Measurements from ENCODE around the gene CPNE7.
A peak's percentile ranks its signal among the peaks of the same experiment; 100 is the strongest.

Gene CPNE7

DNA sequence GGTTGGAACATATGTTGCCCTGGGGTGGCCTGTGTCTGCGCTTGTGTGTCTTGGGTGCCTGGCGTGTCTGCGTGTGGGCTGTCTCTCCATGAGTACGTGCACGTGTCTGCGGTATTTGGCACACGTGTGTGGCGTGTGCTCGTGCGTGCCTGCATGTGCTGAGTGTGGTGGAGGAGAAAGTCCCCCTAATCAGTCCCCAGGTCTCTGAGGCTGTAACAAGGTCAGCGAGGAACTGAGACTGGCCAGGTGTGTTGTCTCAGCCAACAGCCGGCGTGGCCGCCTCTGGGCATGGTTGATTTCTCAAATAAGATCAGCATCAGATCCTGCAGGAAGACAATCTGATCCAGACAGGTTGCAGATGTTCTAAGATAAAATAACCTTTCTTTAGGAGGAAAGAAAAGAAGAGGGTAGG, 3.5 kb upstream of the CPNE7 start:
- Histone ChIP-seq H3K4me1 (ENCODE audit: control insufficient read depth, insufficient read depth, low read length) (no peaks in the 10 kb centered on the region), H3K9me3 (ENCODE audit: control insufficient read depth, insufficient read depth, low read depth, low read length) (no peaks in the 10 kb centered on the region), H3K27ac (ENCODE audit: extremely low read depth, low read depth, low read length) (no peak overlapping the region), H3K4me3 (ENCODE audit: low read depth, low read length) (no peak overlapping the region), H3K36me3 (ENCODE audit: control insufficient read depth in 2 of 2, insufficient read depth in 1 of 2, low read length in 2 of 2) (peaks cover 0 to 3% of the 10 kb centered on the region in 2 experiments; a peak in 1 of 3 replicates)
- ChIA-PET POLR2A (no interaction called here), CTCF (no interaction called here)
- TF ChIP-seq ZNF560 (tag by site-specific recombination; IDR thresholded peaks at IDR 0.05; ENCODE audit: borderline replicate concordance): no peak
- TF ChIP-seq, protein P1, sequence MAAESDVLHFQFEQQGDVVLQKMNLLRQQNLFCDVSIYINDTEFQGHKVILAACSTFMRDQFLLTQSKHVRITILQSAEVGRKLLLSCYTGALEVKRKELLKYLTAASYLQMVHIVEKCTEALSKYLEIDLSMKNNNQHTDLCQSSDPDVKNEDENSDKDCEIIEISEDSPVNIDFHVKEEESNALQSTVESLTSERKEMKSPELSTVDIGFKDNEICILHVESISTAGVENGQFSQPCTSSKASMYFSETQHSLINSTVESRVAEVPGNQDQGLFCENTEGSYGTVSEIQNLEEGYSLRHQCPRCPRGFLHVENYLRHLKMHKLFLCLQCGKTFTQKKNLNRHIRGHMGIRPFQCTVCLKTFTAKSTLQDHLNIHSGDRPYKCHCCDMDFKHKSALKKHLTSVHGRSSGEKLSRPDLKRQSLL (tag by site-specific recombination; IDR thresholded peaks at IDR 0.05): no peak
- TF ChIP-seq ZNF223 (tag by site-specific recombination; IDR thresholded peaks at IDR 0.05): no peak
- TF ChIP-seq REST (tag by site-specific recombination; IDR thresholded peaks at IDR 0.05): no peak
- TF ChIP-seq SETDB1 (IDR thresholded peaks at IDR 0.05; ENCODE audit: insufficient read length, low read length): no peak
- TF ChIP-seq ZBTB21 (tag by site-specific recombination; IDR thresholded peaks at IDR 0.05): no peak
- no peak for TF ChIP-seq PRDM4 (tag by site-specific recombination; IDR thresholded peaks at IDR 0.05)
- no peak for TF ChIP-seq ZNF133 (tag by site-specific recombination; IDR thresholded peaks at IDR 0.05)
- TF ChIP-seq ZNF214 (tag by site-specific recombination; IDR thresholded peaks at IDR 0.05; ENCODE audit: borderline replicate concordance): no peak
- TF ChIP-seq, protein P2, sequence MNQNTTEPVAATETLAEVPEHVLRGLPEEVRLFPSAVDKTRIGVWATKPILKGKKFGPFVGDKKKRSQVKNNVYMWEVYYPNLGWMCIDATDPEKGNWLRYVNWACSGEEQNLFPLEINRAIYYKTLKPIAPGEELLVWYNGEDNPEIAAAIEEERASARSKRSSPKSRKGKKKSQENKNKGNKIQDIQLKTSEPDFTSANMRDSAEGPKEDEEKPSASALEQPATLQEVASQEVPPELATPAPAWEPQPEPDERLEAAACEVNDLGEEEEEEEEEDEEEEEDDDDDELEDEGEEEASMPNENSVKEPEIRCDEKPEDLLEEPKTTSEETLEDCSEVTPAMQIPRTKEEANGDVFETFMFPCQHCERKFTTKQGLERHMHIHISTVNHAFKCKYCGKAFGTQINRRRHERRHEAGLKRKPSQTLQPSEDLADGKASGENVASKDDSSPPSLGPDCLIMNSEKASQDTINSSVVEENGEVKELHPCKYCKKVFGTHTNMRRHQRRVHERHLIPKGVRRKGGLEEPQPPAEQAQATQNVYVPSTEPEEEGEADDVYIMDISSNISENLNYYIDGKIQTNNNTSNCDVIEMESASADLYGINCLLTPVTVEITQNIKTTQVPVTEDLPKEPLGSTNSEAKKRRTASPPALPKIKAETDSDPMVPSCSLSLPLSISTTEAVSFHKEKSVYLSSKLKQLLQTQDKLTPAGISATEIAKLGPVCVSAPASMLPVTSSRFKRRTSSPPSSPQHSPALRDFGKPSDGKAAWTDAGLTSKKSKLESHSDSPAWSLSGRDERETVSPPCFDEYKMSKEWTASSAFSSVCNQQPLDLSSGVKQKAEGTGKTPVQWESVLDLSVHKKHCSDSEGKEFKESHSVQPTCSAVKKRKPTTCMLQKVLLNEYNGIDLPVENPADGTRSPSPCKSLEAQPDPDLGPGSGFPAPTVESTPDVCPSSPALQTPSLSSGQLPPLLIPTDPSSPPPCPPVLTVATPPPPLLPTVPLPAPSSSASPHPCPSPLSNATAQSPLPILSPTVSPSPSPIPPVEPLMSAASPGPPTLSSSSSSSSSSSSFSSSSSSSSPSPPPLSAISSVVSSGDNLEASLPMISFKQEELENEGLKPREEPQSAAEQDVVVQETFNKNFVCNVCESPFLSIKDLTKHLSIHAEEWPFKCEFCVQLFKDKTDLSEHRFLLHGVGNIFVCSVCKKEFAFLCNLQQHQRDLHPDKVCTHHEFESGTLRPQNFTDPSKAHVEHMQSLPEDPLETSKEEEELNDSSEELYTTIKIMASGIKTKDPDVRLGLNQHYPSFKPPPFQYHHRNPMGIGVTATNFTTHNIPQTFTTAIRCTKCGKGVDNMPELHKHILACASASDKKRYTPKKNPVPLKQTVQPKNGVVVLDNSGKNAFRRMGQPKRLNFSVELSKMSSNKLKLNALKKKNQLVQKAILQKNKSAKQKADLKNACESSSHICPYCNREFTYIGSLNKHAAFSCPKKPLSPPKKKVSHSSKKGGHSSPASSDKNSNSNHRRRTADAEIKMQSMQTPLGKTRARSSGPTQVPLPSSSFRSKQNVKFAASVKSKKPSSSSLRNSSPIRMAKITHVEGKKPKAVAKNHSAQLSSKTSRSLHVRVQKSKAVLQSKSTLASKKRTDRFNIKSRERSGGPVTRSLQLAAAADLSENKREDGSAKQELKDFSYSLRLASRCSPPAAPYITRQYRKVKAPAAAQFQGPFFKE (tag by site-specific recombination; IDR thresholded peaks at IDR 0.05; ENCODE audit: borderline replicate concordance): no peak

DNA sequence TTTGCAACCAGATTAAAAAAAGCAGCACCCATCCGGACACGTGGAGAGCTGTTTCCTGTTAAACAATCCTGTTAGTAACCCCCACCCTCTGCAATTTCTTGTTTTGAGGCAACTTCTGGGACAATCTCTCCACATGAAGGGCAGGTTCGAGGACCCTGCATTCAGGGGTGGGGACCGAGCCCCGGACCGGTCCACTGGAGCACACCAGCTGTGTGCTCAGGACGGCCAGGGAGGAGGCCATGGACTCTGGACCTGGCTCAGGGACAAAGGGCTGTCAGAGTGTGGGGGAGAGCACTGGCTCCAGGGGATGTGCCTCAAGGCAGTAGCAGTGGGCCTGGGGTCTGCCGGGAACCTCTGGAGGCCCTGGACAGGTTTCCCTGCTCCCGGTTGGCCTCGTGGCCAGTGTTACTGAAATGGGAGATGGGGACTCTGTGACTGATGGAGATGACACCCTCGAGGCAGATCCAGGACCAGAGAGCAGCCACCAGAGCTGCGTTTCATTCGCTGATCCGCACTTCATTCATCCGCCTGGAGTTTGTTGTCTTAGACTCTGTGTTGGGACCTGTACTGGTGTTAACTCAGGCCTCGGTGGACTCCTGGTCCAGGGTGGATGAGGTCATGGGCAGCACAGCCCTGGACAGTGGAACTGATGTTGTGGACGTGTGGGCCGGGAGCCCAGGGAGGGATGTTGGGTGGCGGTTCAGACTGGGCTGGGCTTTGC, 2.9 kb upstream of the CPNE7 start:
- Histone ChIP-seq H3K36me3 (ENCODE audit: control insufficient read depth in 2 of 2, insufficient read depth in 1 of 2, low read length in 2 of 2) (peaks cover 0 to 3% of the 10 kb centered on the region in 2 experiments; a peak in 1 of 3 replicates), H3K9me3 (ENCODE audit: control insufficient read depth, insufficient read depth, low read depth, low read length) (no peaks in the 10 kb centered on the region), H3K4me3 (ENCODE audit: low read depth, low read length) (no peak overlapping the region), H3K4me1 (ENCODE audit: control insufficient read depth, insufficient read depth, low read length) (no peaks in the 10 kb centered on the region), H3K27ac (ENCODE audit: extremely low read depth, low read depth, low read length) (no peak overlapping the region)
- ChIA-PET POLR2A (no interaction called here), CTCF (no interaction called here)
- TF ChIP-seq ZNF600 (tag by site-specific recombination; IDR thresholded peaks at IDR 0.05): 0 out of 2 replicates have a peak, but pooled peaks have one; percentile 31
- TF ChIP-seq ZNF157 (tag by site-specific recombination; IDR thresholded peaks at IDR 0.05): no peak
- no peak for TF ChIP-seq ZNF274 (IDR thresholded peaks at IDR 0.05; ENCODE audit: low read length)
- no peak for TF ChIP-seq ZNF274 (tag by site-specific recombination; IDR thresholded peaks at IDR 0.05; ENCODE audit: borderline replicate concordance)

Measured in HEK293 (cell line).